Right kidney (tissue), 1 donor: Measurements from ENCODE around the gene KCNH2.

Experiments
- DNase-seq: peaks from one replicate; pipeline ENCODE4 v3.0.0-alpha.2; 2016

Gene KCNH2

DNA sequence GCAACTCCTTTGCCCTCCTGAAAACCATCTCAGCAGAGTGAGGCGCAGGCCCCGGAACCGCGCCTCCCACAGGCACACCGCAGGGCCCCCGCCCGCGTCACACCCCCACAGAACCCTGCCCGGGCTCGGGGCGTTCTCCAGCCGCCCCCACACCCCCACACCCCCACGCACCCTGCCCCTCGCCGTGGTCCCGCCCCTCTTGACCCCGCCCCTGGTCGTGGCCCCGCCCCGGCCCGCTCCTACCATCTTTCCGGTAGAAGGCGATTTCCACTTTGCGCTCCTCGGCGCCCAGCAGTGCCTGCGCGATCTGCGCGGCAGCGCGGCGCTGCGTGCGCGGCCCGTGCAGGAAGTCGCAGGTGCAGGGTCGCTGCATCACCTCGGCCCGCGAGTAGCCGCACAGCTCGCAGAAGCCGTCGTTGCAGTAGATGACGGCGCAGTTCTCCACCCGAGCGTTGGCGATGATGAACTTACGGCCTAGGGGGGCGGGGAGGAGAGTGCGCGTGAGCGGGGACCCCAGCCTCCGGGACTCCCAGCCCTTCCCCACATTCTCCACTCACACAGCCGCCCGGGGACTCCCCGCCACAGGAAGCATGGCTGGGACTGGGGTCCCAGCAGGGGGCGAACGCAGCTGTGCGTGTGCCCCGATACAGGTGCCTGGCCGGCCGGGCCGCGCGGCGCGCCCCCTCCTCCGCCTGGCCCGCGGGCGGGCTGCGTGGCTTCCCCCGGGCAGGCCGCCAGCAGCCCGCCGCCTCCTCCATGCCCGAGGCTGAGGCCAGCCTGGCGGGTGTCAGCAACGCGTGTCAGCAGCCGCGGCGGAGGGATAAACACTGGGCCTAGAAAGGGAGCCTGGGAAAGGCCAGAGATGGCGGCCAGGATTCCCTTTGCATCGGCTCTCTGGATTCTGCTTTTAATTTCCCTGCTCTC is 3.4 kb downstream of the KCNH2 start:
- DNase-seq = peak; percentile 76

DNA sequence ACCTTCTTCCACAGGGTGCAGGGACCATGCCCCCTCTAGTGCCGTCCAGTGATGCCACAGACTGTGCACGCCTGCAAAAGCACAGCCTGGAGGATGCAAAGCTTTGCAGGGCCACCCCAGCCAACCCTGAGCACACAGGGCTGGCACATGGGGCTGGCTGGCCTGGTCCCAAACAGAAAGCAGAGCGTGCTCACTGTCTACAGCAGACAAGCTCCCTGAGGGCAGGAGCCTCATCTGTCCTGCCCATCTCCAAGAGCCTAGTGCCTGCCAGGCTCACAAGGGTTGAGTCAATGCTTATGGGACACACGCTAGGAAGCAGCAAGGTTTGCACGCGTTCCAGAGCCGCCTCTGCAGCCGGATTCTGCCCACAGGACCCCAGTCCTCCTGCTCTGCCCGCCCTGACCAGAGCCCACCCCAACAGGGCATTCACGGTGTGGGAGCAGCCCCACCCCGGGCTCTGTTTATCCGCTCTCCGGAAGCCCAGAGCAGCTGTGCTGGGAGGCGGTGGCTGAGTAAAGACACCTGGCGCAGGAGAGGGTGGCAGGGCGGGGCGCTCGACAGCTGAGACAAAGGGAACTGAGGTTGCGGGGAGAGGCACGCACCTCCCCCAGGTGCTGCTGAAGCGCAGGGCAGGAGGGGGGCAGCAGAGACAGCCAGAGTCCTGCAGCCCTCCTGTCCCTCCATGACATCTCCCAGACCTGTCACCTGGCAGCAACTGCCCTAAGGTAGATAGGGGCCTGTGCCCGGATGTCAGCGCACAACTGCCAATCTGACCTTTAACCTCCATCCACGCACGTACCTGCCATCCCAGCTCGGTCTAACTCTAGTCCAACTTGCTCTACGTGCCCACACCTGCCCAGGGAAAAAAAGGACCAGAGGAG is 4.3 kb downstream of the KCNH2 start:
- DNase-seq = no peak

DNA sequence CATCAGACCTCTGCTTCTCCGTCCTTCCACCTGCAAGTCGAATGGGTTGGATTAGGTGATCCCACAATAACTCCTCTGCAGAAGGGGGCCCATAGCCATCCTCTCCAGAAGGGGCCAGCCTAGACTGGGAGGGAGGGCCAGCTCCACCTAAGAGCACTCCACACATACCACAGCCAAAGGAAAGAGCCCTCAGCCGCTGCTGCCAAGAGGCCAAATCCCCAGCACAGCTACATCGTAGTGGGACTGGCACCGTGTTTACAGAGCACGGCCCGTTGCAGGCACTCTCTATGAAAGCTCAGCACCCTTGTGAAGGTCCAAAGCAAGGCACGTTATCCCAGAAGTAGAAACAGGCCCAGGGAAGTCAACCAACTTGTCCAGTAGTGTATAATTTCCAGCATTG is 5.4 kb downstream of the KCNH2 start:
- DNase-seq = no peak

DNA sequence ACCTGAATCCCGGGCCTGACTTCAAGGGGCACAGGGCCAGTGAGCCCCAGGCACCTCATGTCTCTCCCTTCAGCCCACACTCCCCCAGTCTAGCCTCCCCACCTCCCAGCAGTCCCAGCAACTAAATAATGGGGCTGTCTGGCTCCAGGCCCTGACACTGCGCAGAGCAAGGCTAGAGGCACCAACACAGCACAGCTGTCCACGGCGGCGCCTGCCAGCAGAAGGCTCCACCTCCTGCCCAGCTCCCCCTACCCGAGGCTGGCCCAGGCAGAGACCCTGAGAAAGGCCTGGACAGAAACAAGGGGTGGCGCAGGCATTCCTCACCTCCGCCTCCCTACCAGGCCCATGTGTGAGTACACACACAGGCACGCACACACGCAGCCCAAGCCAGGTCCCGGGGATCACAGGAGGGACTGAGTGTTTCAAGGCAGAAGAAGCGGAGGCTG is 6.1 kb downstream of the KCNH2 start:
- DNase-seq = no peak

DNA sequence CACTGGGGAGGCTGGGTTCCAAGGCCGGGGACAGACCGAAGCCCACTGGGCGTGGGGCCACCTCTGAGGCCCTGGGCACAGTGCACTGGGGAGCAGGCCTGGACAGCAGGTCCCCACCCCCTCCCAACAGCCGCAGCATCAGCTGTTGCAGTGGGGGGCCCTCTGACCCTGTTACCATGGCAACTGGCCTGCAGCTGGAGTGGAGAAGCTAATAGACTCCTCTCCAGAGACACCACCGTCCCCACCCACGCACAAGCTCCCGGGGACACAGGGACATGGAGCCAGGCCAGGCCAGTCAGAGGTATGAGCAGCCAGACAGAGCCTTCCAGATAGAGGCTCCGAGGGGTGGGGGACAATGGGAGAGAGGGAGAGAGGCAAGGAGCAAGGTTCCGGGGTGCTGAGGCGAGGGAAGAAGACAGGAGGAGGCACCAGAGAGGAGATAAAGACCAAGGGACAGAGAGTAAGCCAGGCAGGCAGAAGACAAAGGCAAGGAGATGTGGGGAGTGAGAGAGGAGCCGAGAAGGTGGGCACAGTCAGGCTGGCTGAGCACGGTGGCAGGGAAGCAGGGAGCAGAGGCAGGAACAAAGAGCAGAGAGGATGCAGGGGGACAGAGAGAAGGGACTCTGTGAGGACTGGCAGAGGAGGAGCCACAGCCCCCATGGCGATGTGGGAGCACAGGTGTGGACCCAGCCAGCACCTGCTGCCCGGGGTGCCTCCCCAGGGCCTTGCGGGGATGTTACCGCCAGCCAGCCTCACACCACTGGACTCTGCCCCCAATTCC is 6.7 kb downstream of the KCNH2 start:
- DNase-seq = peak; percentile 74

DNA sequence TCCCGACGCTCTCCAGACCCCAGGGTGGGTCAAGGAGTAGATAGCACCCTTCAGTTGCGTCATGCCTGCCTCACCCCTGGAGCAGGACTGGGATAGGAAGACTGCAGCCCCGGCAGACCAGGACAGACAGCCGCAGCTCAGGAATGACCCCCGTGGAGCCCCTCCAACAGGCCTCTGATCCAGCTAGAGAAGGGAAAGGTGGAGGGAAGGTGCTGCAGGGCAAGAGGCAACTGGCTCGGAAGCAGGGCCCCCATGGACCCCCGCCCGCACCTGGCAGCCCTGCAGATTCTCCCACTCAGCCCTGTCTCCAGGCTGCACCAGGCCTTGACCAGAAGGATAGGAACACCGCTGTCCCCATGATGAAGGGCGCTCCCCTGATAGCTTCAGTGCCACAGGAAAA is 7.7 kb downstream of the KCNH2 start:
- no peak for DNase-seq

DNA sequence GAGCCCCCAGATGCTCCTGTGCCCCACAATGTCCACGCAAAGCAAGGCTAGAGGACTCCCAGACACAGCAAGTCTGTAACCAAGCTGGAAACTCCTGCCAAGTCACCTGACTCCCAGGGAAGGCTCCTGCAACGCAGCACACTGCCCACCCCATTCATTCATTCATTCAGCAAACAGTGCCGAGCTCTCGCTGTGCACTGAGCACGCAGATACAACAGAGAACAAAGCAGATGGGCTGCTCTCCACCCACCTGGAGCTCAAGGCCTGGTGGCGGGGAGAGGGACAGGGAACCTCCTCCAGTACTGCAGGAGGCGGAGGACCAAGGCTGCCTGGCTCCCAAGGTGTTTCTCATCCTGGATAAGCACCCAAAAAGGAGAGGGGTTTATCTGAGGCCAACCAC is 8.6 kb downstream of the KCNH2 start:
- no peak for DNase-seq

DNA sequence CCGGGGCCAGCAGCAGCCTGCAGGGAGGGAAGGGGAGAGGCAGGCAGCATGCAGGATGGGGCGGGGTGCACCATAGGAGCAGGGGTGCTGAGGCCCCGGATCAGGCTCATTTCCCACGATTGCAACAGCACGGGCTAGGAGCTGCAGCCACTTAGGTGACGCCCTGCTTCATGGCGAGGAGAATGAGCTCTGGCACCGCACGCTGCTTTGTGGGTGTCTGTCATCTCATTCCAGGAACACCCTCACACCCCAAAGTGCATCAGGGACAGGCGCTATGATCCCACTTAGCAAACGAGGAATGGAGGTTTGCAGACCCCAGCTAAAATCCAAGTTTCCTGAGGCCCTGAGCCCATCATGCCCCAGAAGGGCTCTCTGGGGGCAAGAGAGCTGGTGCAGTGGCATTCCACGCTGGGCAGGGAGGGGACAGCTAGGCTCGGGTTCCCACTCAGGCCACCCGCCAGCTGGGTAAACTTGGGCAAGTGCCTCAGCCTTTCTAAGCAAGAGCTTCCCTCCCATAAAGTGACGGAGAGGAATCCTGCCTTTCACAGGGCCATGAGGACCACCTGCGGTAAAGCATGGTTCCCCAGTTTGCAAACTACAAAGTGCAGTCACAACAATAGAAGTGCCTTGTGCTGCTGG is 9.3 kb downstream of the KCNH2 start:
- no peak for DNase-seq

DNA sequence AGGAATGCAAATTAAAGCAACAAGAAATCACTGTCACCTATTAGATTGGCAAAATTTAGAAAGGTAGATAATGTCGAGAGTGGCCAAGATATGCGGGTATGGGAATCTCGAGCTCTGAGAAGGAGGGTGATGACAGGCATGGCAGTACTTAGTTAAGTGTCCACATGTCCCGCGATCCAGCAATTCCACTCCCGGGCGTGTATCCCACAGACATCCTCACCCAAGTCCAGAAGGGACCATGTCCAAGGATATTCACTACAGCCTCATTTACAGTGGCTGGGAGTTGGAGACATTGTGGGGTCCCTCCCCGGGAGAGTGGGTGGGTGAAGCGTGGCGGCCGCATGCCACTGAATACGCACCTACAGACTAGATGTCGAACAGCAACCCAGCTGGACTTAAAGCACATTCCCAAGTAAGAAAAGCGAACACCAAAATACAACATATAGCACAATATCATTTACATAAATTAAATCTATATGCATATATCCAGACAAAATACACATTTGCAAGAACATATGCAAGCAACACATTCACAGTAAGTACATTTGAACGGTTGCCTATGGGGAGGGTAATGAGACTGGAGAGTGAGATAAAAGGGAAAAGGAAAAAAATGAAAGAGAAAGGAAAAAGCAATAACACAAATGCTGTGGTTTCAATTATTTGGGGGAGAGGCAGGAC is 9.9 kb downstream of the KCNH2 start:
- DNase-seq = no peak

DNA sequence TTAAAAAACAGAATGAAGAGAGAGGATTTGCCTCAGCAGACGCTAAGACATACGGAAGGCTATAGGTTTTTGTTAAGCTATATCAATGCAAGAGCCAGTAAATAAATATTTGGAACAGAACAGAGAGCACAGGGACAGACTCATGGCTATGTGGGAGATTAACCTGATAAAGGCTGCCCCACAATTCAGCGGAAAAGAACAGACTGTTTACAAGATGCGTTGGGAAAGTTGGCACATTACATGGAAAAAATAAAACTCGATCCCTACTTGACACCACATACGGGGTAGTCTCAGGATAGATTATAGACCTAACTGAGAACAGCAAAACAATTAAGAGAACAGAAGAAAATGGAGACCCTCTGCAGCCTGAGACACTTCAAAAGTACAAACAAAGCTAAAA is 10.8 kb downstream of the KCNH2 start:
- DNase-seq = no peak

DNA sequence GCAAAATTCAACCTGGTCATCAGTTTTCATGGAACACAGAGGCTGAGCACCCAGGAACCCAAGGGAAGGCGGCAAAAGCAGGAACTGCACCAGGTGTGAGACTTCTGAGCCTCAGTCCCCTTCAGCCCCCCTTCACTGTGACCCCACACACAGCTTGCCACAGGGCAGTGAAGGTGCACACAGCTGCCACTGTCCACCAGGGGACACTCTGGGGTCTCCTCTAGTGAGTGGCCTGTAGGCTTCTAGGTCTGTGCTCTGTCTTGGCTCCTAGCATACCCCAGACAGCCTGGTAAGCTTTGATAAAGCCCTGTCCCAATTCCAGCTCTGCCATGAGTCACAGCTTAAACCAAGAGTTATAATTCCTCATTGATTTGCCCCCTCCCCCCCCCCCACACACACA is 12.1 kb downstream of the KCNH2 start:
- no peak for DNase-seq

DNA sequence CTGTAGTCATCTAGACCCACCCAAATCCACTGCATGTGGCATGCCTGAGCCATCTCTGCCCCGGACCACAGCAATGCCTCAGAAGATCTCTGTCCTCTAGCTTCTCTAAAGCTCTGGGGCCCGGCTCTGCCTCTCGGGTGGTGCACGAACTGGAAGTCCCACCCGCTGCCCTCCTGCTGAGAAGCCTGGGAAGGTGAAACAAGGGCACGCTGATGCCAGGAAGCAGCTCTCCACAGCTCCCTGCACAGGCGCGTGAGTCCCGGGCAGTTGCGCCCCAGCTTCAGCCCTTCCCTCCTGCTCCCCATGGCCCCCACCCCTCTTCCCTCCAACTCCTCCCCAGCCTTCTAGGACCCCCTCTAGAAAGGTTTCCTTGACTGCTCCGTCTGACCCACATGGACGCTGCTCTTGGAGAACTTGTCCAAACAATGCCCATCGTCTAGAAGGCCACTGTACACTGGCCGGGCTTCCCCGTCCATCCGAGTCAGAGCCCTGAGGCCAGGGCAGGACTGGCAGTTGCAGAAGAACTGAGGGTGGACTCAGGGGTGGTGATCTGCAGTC is 12.8 kb downstream of the KCNH2 start:
- DNase-seq = no peak

DNA sequence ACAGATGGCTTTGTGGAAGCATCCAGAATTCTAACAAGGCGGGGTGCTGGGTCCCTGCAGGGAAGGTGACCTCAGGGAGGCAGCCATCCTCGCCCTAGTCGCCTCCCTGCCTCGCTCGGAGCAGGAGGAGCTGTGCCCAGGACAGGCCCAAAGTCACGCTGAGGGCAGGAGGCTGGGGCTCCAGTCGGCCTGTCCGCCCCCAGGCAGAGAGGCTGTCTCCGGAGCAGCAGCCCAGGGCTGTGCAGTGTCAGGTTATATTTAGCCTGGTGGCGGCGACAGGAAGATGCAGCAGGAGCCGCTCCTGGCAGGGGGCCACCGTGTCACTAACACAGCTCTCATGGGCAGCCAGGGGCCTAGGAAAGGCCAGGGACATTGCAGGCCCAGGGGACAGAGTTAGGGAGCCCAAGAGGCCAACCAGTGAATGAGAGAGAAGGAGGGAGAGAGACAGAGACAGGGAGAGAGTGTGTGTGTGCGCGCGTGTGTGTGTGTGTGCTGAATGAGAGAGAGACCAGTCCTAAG is 13.5 kb downstream of the KCNH2 start:
- DNase-seq = no peak

DNA sequence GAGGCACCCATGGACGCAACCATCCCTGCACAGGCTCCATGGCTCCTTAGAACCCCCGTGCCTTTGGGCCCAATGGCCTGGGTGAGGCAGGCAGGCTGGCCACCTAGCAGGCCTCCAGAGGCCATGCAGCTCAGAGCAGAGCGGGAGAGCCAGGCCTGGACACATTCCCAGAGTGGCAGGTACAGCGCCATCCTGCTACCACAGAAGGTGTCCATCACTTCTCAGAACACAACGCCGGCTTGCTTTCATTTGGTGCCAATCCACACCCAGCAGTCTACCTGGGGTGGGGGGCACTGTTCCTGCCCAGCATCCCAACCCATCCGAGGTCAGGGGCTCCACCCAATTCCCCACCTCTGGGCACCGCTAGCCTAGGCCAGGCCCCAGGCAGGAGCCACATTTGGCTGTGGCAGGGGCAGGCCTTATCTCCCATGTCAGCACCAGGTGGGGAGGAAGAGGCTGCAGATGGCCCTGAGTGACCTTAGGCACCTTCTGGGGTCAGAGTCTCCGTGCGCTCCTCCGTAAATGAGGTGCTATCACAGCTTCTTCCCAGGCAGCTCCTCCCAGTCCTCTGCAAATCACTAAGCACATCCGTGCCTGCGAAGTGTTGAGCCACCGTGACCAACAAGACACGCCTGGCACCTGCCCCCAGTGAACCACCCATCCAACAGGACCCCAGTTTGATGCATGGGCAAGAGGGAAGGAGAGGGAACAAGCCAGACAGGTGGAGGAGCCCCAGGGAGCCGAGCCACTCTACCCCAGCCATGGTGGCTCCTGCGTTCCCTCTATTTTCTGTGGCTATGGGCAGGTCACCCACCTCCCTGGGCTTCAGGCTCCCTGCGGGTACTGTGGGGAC is 14.2 kb downstream of the KCNH2 start:
- DNase-seq = no peak

DNA sequence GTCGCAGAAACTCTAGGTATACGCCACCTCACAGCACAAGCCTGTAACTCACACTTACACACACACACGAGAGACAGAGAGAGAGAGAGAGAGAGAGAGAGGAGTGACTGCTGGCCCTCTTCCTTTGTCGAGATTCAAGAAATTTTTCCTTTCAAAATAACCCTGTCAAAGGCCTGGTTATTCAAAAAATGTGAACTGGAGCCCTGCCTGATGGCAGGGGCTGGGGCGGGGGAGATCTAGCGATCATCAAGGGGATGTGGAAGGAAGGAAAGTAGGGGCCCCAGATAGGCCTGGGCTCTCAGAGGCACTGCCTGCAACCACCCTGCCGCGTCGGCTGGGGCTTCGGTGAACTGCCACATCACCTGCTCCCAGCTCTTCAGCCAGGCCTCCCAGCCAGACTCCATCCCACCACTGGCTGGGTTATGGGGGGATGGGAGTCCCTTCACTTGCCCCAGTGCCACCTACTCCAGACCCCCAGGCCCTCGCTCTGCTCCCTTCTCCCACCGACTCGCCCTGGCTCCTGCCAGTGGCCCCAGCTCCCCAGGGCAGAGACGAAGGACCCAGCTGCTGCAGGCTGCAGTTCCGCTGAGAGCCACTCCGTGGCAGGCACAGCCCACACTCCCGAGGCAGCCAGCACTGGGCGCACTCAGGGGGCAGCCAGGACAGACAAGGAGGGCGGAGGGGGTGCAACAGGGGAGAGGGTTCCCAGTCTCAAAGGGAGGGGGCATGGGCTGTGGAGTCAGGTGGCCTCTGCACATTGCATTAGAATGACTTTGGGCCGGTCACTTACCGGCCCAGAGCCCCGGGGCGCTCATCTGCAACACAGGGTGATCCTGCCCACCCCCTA is 15.3 kb downstream of the KCNH2 start:
- peak; percentile 69 for DNase-seq

DNA sequence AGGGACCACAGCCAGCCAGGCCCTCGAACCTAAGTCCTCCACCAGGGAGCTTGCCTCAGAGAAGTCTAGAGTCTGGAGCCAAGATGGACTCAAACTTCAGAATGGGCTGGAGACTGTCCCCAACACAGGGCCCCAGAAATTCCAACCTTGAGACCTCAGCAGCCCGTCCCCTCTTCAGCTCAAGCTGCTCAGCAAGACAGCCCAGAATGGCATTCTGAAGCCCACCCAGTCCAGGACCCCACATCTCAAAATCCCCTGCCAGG is 15.9 kb downstream of the KCNH2 start:
- peak; percentile 39 for DNase-seq

DNA sequence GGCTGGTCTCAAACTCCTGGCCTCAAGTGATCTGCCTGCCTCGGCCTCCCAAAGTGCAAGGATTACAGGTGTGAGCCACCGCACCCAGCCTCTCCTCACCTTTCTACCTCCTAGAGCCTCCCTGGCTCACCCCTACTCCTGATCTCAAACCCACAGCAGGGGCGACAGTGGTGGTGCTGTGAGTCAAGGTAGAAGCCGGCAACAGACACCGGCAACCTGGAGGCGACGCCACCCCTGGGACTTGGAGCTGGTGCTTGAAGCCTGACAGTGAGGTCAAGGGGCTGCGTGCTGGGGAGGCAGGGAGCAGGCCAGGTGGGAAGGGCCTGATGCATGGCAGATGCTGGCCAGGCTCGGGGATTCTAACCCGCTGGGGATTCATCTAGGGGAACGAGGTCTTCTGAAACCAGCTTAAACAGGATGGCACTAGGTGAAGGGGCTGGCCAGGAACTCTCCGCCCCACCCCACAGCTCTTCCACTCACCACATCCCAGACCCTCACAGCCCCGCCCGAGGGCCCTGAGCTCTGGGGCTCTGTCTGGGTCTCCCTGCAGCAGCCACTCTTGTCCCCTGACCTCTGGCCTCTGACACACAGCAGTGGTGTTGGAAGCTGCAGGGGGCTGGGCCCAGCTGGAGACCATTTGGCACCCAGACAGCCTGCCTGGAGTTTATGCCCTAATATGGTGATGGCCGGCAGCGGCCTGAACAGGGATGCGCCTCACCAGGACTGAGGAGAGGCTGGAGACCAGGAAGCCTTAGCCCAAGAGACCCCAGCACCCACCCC is 16.4 kb downstream of the KCNH2 start:
- no peak for DNase-seq
